ENCODE data around the gene SELENBP1.
"Not testable (repeated sequence)": the region's sequence is repeated elsewhere in the genome, so short reads cannot be mapped to it uniquely, and the experiment has no call there.

SELENBP1 gene

GRCh38 chr1:151372058-151372934, at the start of gene SELENBP1:
TSS of gene SELENBP1 (minus strand) at chr1:151372705. CDS start at chr1:151372641, 64 bp downstream.
- no peak for DNase-seq

- no peak for DNase-seq
Measured at GRCh38 chr1:151419819-151420218, 47.3 kb upstream of the SELENBP1 start.

- DNase-seq: no peak
Measured at GRCh38 chr1:151418081-151418480, 45.6 kb upstream of the SELENBP1 start.

- no peak for DNase-seq
Measured at GRCh38 chr1:151416231-151416630, 43.7 kb upstream of the SELENBP1 start.

- no peak for DNase-seq
Measured at GRCh38 chr1:151411884-151412283, 39.4 kb upstream of the SELENBP1 start.

GRCh38 chr1:151408891-151409290, 36.4 kb upstream of the SELENBP1 start:
- DNase-seq: no peak

- no peak for DNase-seq
Measured at GRCh38 chr1:151407304-151407703, 34.8 kb upstream of the SELENBP1 start.

GRCh38 chr1:151406176-151406575, 33.7 kb upstream of the SELENBP1 start:
- DNase-seq: no peak

- no peak for DNase-seq
Measured at GRCh38 chr1:151405187-151405951, 32.9 kb upstream of the SELENBP1 start.

GRCh38 chr1:151403612-151404011, 31.1 kb upstream of the SELENBP1 start:
- no peak for DNase-seq

- DNase-seq: no peak
Measured at GRCh38 chr1:151402764-151403163, 30.3 kb upstream of the SELENBP1 start.

- DNase-seq: no peak
Measured at GRCh38 chr1:151401860-151402259, 29.4 kb upstream of the SELENBP1 start.

- DNase-seq: no peak
Measured at GRCh38 chr1:151401125-151401788, 28.8 kb upstream of the SELENBP1 start.

- DNase-seq: peak; percentile 83
Measured at GRCh38 chr1:151399324-151400171, 27.0 kb upstream of the SELENBP1 start, which contains the start of gene PSMB4. TSS of gene PSMB4 (plus strand) at chr1:151399573. CDS start at chr1:151399588, 15 bp downstream.

GRCh38 chr1:151396265-151396664, 23.8 kb upstream of the SELENBP1 start:
- DNase-seq: not testable (repeated sequence)

- no peak for DNase-seq
Measured at GRCh38 chr1:151393583-151393982, 21.1 kb upstream of the SELENBP1 start.

GRCh38 chr1:151391079-151391563, 18.6 kb upstream of the SELENBP1 start:
- DNase-seq: no peak

GRCh38 chr1:151390221-151391078, 17.9 kb upstream of the SELENBP1 start:
- not testable (repeated sequence) for DNase-seq

- no peak for DNase-seq
Measured at GRCh38 chr1:151386002-151386401, 13.5 kb upstream of the SELENBP1 start.

- no peak for DNase-seq
Measured at GRCh38 chr1:151384584-151384983, 12.1 kb upstream of the SELENBP1 start.
